ENCODE results near the gene AURKB. TPM values are rescaled to one million over a fixed set of nuclear protein-coding genes. Genes with fewer than 3 reads are reported as not detected.

AURKB gene
- total and polyA plus RNA-seq, 7 experiments from 2014 or later = 1.1 to 97.7 (median 1.3) TPM; not detected in 2

DNA sequence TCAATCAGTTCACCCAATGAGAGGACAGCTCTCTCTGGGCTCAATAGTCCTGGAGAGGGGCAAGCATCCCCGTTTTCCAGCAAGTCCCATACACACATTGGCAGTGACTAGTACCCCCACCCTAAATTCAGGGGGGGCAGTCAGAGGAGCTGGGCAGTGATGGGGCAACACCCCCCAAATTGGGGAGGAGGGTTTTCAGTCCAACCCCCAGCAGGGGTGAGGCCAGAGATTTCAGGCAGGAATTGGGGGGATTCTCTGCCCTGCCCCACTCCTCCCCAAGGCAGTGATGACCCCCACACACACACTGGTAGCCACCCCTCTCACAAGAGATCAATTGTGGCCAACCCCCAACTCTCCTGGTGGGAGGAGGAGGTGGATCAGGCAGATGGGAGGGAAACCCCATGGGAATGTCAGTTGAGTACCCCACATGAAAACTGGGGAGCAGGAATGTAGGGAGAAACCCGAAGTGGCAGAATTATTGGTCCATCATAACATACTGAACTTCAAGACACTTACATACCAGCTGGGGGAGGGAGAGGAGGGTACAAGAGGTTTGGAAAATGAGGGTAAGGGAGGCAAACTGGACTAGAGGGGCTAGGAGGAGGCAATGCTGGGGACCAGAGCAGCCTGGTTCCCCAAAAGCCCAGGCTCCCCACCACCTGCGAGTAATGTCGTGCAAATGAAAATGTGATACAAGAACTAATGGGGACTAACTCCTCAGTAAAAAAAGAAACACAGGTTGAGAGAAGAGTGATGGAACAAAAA lies 50.7 kb downstream of the AURKB start:
- POLR2A ChIA-PET = interaction anchor here (0.6 to 14.5 kb wide), 9 partner anchors 12 to 139 kb away, joined by 3 to 820 read pairs (median 8); partner anchors contain the start of genes BORCS6, HES7 and TMEM107
- CTCF ChIA-PET = interaction anchor here (0.7 to 2.6 kb wide), 6 partner anchors 8 to 141 kb away, joined by 3 to 24 read pairs (median 8); no protein-coding TSS in a partner anchor
- Mint-ChIP-seq H3K27me3 (no peaks in the 10 kb centered on the region), H3K4me1 (peaks cover 41 to 63% (median 54%) of the 10 kb centered on the region in 7 donors), H3K4me3 (peak overlapping the region; percentile 5 to 90 (median 81)), H3K9me3 (peaks cover 0 to 3% (median 0%) of the 10 kb centered on the region in 11 donors), H3K36me3 (peaks cover 0 to 27% (median 17%) of the 10 kb centered on the region in 5 donors), H3K27ac (peak overlapping the region in 7 of 9 donors; percentile 84 to 97 (median 94))
- H3K4me3 ChIP-seq (ENCODE audit: low read length) = no peak overlapping the region
- peaks cover 54 to 65% of the 10 kb centered on the region in 2 donors for H3K4me1 ChIP-seq (ENCODE audit: control insufficient read depth in 2 of 2, insufficient read depth in 2 of 2, low read length in 2 of 2)
- H3K27me3 ChIP-seq (ENCODE audit: control insufficient read depth in 2 of 2, insufficient read depth in 2 of 2, low read length in 2 of 2) = peaks cover 0 to 3% of the 10 kb centered on the region in 2 donors
- H3K9me3 ChIP-seq (ENCODE audit: control insufficient read depth in 2 of 3, low read length in 3 of 3) = no peaks in the 10 kb centered on the region
- no peak for DNase-seq
- ATAC-seq = no peak
- peak overlapping the region; percentile 100 for H3K27ac ChIP-seq (ENCODE audit: low read depth, low read length)
- H3K36me3 ChIP-seq (ENCODE audit: control insufficient read depth in 2 of 3, insufficient read depth in 3 of 3, low read length in 3 of 3) = peaks cover 8 to 31% (median 13%) of the 10 kb centered on the region in 3 experiments
- intact Hi-C loops (cut with micrococcal nuclease) = loop anchor here (5.0 to 10.0 kb wide), 5 partner anchors 88 to 925 kb away; partner anchors contain the start of genes CD68 (in 1 of the 2), CTC1 (in 1 of the 2), CYB5D1 (in 1 of the 2) and DVL2 (in 1 of the 2)

GRCh38 chr17:8159032-8159400 lies 51.4 kb downstream of the AURKB start:
- DNase-seq = peak in 1 of 9 donors; percentile 8
- no peak for ATAC-seq
- Mint-ChIP-seq H3K27ac (peak overlapping the region in 7 of 9 donors; percentile 91 to 97 (median 95)), H3K4me3 (peak overlapping the region; percentile 36 to 90 (median 64)), H3K36me3 (peaks cover 0 to 29% (median 19%) of the 10 kb centered on the region in 5 donors), H3K9me3 (peaks cover 0 to 3% (median 0%) of the 10 kb centered on the region in 11 donors), H3K4me1 (peaks cover 42 to 63% (median 54%) of the 10 kb centered on the region in 7 donors), H3K27me3 (no peaks in the 10 kb centered on the region)
- ChIA-PET CTCF (interaction anchor here (0.9 to 4.1 kb wide), 10 partner anchors 9 to 141 kb away, joined by 3 to 24 read pairs (median 6); partner anchors contain the start of gene ALOXE3), POLR2A (interaction anchor here (0.6 to 14.5 kb wide), 13 partner anchors 11 to 607 kb away, joined by 3 to 820 read pairs (median 5); partner anchors contain the start of genes BORCS6, HES7, PFAS and SLC25A35)
- Histone ChIP-seq H3K4me1 (ENCODE audit: control insufficient read depth in 2 of 2, insufficient read depth in 2 of 2, low read length in 2 of 2) (peaks cover 54 to 65% of the 10 kb centered on the region in 2 donors), H3K36me3 (ENCODE audit: control insufficient read depth in 2 of 3, insufficient read depth in 3 of 3, low read length in 3 of 3) (peaks cover 8 to 31% (median 13%) of the 10 kb centered on the region in 3 experiments), H3K27ac (ENCODE audit: low read depth, low read length) (peak overlapping the region; percentile 100), H3K27me3 (ENCODE audit: control insufficient read depth in 2 of 2, insufficient read depth in 2 of 2, low read length in 2 of 2) (no peaks in the 10 kb centered on the region), H3K9me3 (ENCODE audit: control insufficient read depth in 2 of 3, low read length in 3 of 3) (no peaks in the 10 kb centered on the region), H3K4me3 (ENCODE audit: low read length) (no peak overlapping the region)
- intact Hi-C loops (cut with micrococcal nuclease) = loop anchor here (5.0 to 10.0 kb wide), 5 partner anchors 88 to 924 kb away; partner anchors contain the start of genes CD68 (in 1 of the 2), CTC1 (in 1 of the 2), CYB5D1 (in 1 of the 2) and DVL2 (in 1 of the 2)

DNA sequence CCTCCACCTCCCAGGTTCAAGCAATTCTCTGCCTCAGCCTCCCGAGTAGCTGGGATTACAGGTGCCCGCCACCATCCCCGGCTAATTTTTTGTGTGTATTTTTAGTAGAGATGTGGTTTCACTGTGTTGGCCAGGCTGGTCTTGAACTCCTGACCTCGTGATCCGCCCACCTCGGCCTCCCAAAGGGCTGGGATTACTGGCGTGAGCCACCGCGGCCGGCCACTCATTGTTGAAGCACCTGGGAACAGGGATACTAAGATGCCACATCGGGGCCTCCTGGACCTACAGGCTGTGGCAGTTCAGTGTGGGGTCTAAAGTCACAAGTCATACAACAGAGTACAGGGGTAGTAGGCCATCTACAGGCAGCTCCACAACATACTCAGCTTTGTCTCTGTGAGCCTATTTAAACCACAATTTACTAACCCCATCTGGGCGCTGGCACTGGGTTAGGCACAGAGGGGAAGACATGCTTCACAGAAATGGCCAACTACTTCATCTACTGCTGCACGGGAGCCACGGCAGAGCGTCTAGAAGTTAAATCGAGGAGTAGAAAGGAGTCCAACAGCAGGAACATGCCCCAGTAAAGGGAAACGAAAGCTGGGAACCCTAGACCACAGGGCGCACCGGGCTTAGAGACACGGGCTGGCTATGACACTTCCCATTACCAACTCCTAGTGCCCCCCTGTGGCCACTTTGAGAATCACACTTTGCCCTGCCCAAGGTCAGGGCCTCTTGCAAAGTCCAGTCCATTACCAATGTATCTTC lies 51.9 kb downstream of the AURKB start:
- intact Hi-C loops (cut with micrococcal nuclease) = loop anchor here (1.0 to 10.0 kb wide), 6 partner anchors 64 to 924 kb away; partner anchors contain the start of genes CD68 (in 1 of the 2), CTC1 (in 1 of the 2), CYB5D1 (in 1 of the 2) and DVL2 (in 1 of the 2)
- H3K4me3 ChIP-seq (ENCODE audit: low read length) = no peak overlapping the region

GRCh38 chr17:8156246-8156992 lies 54.0 kb downstream of the AURKB start:
- CTCF ChIA-PET = interaction anchor here (0.6 to 4.1 kb wide), 14 partner anchors 10 to 541 kb away, joined by 3 to 24 read pairs (median 4); partner anchors contain the start of genes ALOXE3, CTC1 and SLC25A35

More for the DNA sequence above, 51.9 kb downstream of the AURKB start:
- H3K36me3 Mint-ChIP-seq = peaks cover 0 to 30% (median 19%) of the 10 kb centered on the region in 5 donors
- Histone ChIP-seq H3K36me3 (ENCODE audit: control insufficient read depth in 2 of 3, insufficient read depth in 3 of 3, low read length in 3 of 3) (peaks cover 8 to 31% (median 13%) of the 10 kb centered on the region in 3 experiments), H3K27me3 (ENCODE audit: control insufficient read depth in 2 of 2, insufficient read depth in 2 of 2, low read length in 2 of 2) (no peaks in the 10 kb centered on the region), H3K27ac (ENCODE audit: low read depth, low read length) (peak overlapping the region; percentile 100), H3K4me1 (ENCODE audit: control insufficient read depth in 2 of 2, insufficient read depth in 2 of 2, low read length in 2 of 2) (peaks cover 54 to 65% of the 10 kb centered on the region in 2 donors), H3K9me3 (ENCODE audit: control insufficient read depth in 2 of 3, low read length in 3 of 3) (no peaks in the 10 kb centered on the region)
- DNase-seq (peak; percentile 74 to 90 (median 82)), ATAC-seq (peak; percentile 30)
- H3K9me3 Mint-ChIP-seq = peaks cover 0 to 4% (median 0%) of the 10 kb centered on the region in 11 donors
- peaks cover 41 to 63% (median 54%) of the 10 kb centered on the region in 7 donors for H3K4me1 Mint-ChIP-seq
- peak overlapping the region in 7 of 9 donors; percentile 91 to 97 (median 95) for H3K27ac Mint-ChIP-seq
- ChIA-PET CTCF (interaction anchor here (0.8 to 4.1 kb wide), 13 partner anchors 9 to 142 kb away, joined by 3 to 24 read pairs (median 4); partner anchors contain the start of gene ALOXE3), POLR2A (interaction anchor here (0.6 to 14.5 kb wide), 15 partner anchors 11 to 607 kb away, joined by 3 to 820 read pairs (median 4); partner anchors contain the start of genes BORCS6, HES7, PFAS and SLC25A35)
- no peaks in the 10 kb centered on the region for H3K27me3 Mint-ChIP-seq
- H3K4me3 Mint-ChIP-seq = peak overlapping the region; percentile 36 to 89 (median 62)

DNA sequence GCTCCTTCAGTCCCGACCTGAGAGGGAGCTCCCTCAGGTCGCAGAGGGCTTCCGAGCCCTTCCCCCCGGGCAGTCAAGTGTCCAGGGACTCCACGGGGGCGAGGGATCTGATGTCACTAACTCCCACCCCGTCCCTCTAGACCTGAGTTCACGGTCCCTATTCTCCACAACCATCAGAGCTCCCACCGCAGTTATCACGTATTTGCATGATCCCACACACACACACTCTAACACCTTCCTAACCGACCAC lies 54.5 kb downstream of the AURKB start:
- no peak overlapping the region for H3K4me3 Mint-ChIP-seq
- H3K9me3 Mint-ChIP-seq = peaks cover 0 to 10% (median 0%) of the 10 kb centered on the region in 11 donors
- ATAC-seq = no peak
- H3K4me3 ChIP-seq (ENCODE audit: low read length) = peak overlapping the region; percentile 93
- peaks cover 0 to 20% (median 12%) of the 10 kb centered on the region in 5 donors for H3K36me3 Mint-ChIP-seq
- peaks cover 28 to 71% (median 63%) of the 10 kb centered on the region in 7 donors for H3K4me1 Mint-ChIP-seq
- H3K36me3 ChIP-seq (ENCODE audit: control insufficient read depth in 2 of 3, insufficient read depth in 3 of 3, low read length in 3 of 3) = peaks cover 8 to 17% (median 8%) of the 10 kb centered on the region in 3 experiments
- intact Hi-C loops (cut with micrococcal nuclease) = loop anchor here (1.0 to 10.0 kb wide), 23 partner anchors 17 to 921 kb away; partner anchors contain the start of genes PHF23 (in 2 of the 2), CD68 (in 1 of the 2), CTC1 (in 1 of the 2) and CYB5D1 (in 1 of the 2)
- DNase-seq = no peak
- no peak overlapping the region for H3K27ac Mint-ChIP-seq
- no peaks in the 10 kb centered on the region for H3K9me3 ChIP-seq (ENCODE audit: control insufficient read depth in 2 of 3, low read length in 3 of 3)
- H3K27me3 ChIP-seq (ENCODE audit: control insufficient read depth in 2 of 2, insufficient read depth in 2 of 2, low read length in 2 of 2) = no peaks in the 10 kb centered on the region
- peak overlapping the region; percentile 95 for H3K27ac ChIP-seq (ENCODE audit: low read depth, low read length)
- H3K4me1 ChIP-seq (ENCODE audit: control insufficient read depth in 2 of 2, insufficient read depth in 2 of 2, low read length in 2 of 2) = peaks cover 55 to 72% of the 10 kb centered on the region in 2 donors
- ChIA-PET POLR2A (interaction anchor here (0.9 to 14.5 kb wide), 23 partner anchors 7 to 572 kb away, joined by 3 to 820 read pairs (median 9); partner anchors contain the start of genes BORCS6, CTC1, HES7 and PFAS), CTCF (interaction anchor here (1.3 to 4.1 kb wide), 8 partner anchors 15 to 139 kb away, joined by 3 to 24 read pairs (median 5); partner anchors contain the start of genes ALOXE3 and SLC25A35)
- no peaks in the 10 kb centered on the region for H3K27me3 Mint-ChIP-seq

More at GRCh38 chr17:8156246-8156992, 54.0 kb downstream of the AURKB start:
- H3K27ac ChIP-seq (ENCODE audit: low read depth, low read length) = peak overlapping the region; percentile 97
- no peaks in the 10 kb centered on the region for H3K27me3 Mint-ChIP-seq
- H3K4me1 Mint-ChIP-seq = peaks cover 33 to 73% (median 65%) of the 10 kb centered on the region in 7 donors
- peaks cover 58 to 75% of the 10 kb centered on the region in 2 donors for H3K4me1 ChIP-seq (ENCODE audit: control insufficient read depth in 2 of 2, insufficient read depth in 2 of 2, low read length in 2 of 2)
- H3K4me3 ChIP-seq (ENCODE audit: low read length) = peak overlapping the region; percentile 93
- H3K27me3 ChIP-seq (ENCODE audit: control insufficient read depth in 2 of 2, insufficient read depth in 2 of 2, low read length in 2 of 2) = no peaks in the 10 kb centered on the region
- peaks cover 0 to 25% (median 15%) of the 10 kb centered on the region in 5 donors for H3K36me3 Mint-ChIP-seq
- POLR2A ChIA-PET = interaction anchor here (0.9 to 14.5 kb wide), 27 partner anchors 8 to 672 kb away, joined by 3 to 820 read pairs (median 7); partner anchors contain the start of genes ALOXE3, BORCS6, CTC1 and HES7
- H3K4me3 Mint-ChIP-seq = no peak overlapping the region
- DNase-seq = peak; percentile 96 to 100 (median 100)
- peaks cover 0 to 8% (median 0%) of the 10 kb centered on the region in 11 donors for H3K9me3 Mint-ChIP-seq
- no peak overlapping the region for H3K27ac Mint-ChIP-seq
- ATAC-seq = peak; percentile 83
- H3K9me3 ChIP-seq (ENCODE audit: control insufficient read depth in 2 of 3, low read length in 3 of 3) = no peaks in the 10 kb centered on the region
- intact Hi-C loops (cut with micrococcal nuclease) = loop anchor here (1.0 to 10.0 kb wide), 23 partner anchors 17 to 922 kb away; partner anchors contain the start of genes PHF23 (in 2 of the 2), CD68 (in 1 of the 2), CTC1 (in 1 of the 2) and CYB5D1 (in 1 of the 2)
- H3K36me3 ChIP-seq (ENCODE audit: control insufficient read depth in 2 of 3, insufficient read depth in 3 of 3, low read length in 3 of 3) = peaks cover 8 to 22% (median 13%) of the 10 kb centered on the region in 3 experiments

Data from naive thymus-derived CD4-positive, alpha-beta T cell (primary cell).